ENCODE data around the gene CCNO. TPM values are rescaled to one million over a fixed set of nuclear protein-coding genes. Genes with fewer than 3 reads are reported as not detected.

The CCNO gene
- polyA plus RNA-seq, 10 donors: 0.09 to 0.45 (median 0.22) TPM; not detected in 1

- no peak for DNase-seq
Measured at GRCh38 chr5:55222985-55223811, 10.2 kb downstream of the CCNO start.

GRCh38 chr5:55222092-55222984, 11.1 kb downstream of the CCNO start:
- no peak for DNase-seq

GRCh38 chr5:55220433-55221185, 12.8 kb downstream of the CCNO start:
- no peak for DNase-seq

GRCh38 chr5:55219770-55220169, 13.6 kb downstream of the CCNO start:
- no peak for DNase-seq

GRCh38 chr5:55218967-55219366, 14.4 kb downstream of the CCNO start:
- no peak for DNase-seq

GRCh38 chr5:55211184-55211874, 22.1 kb downstream of the CCNO start:
- no peak for DNase-seq

- DNase-seq: no peak
Measured at GRCh38 chr5:55205001-55205400, 28.4 kb downstream of the CCNO start.

- no peak for DNase-seq
Measured at GRCh38 chr5:55191165-55191564, 42.2 kb downstream of the CCNO start.

- DNase-seq: no peak
Measured at GRCh38 chr5:55188656-55189540, 44.5 kb downstream of the CCNO start.

- DNase-seq: no peak
Measured at GRCh38 chr5:55187370-55187769, 46.0 kb downstream of the CCNO start.

Other genes starting within 250 kb of the CCNO start
- 1 to 10 TPM; 2.3 to 8.8 (median 3.6) TPM for gene ESM1, start 248.0 kb downstream of the CCNO start, polyA plus RNA-seq (ENCODE audit: insufficient read length in 10 of 10)
- 1 to 10 TPM in 1 of 10 donors, under 1 TPM in 4, not detected in 5; 0.14 to 3.0 (median 0.53) TPM for gene GZMK, start 209.4 kb downstream of the CCNO start, polyA plus RNA-seq (ENCODE audit: insufficient read length in 10 of 10)
- gene GZMA, start 131.0 kb downstream of the CCNO start, polyA plus RNA-seq (ENCODE audit: insufficient read length in 10 of 10): 1 to 10 TPM in 6 of 10 donors, under 1 TPM in 3, not detected in 1; 0.29 to 3.6 (median 1.3) TPM
- gene GPX8, start 73.4 kb downstream of the CCNO start, polyA plus RNA-seq (ENCODE audit: insufficient read length in 10 of 10): 100 to 1,000 TPM in 1 of 10 donors, 10 to 100 TPM in 9; 69.0 to 116 (median 80.3) TPM
- gene CDC20B, start 60.4 kb downstream of the CCNO start, polyA plus RNA-seq (ENCODE audit: insufficient read length in 10 of 10): under 1 TPM in 4 of 10 donors, not detected in 6; 0.08 to 0.13 (median 0.10) TPM
- not detected for gene MCIDAS, start 6.3 kb downstream of the CCNO start, polyA plus RNA-seq (ENCODE audit: insufficient read length in 10 of 10)
- gene DHX29, start 74.1 kb upstream of the CCNO start, polyA plus RNA-seq (ENCODE audit: insufficient read length in 10 of 10): 10 to 100 TPM; 23.5 to 34.5 (median 28.8) TPM
- 10 to 100 TPM; 54.8 to 79.6 (median 65.4) TPM for gene MTREX, start 74.4 kb upstream of the CCNO start, polyA plus RNA-seq (ENCODE audit: insufficient read length in 10 of 10)